NCI-H2171 (cell line): ENCODE measurements around the gene STAG1.

Source experiments
- DNase-seq: peaks from one replicate; lab custom pipeline; 2025; lab: John Stamatoyannopoulos, UW

STAG1 gene

GRCh38 chr3:136329593-136329992, 422.6 kb downstream of the STAG1 start:
- DNase-seq = no peak

- no peak for DNase-seq
Observed at GRCh38 chr3:136327671-136328070, 424.5 kb downstream of the STAG1 start.

- DNase-seq = no peak
Observed at GRCh38 chr3:136326316-136326715, 425.9 kb downstream of the STAG1 start.

GRCh38 chr3:136311968-136312367, 440.2 kb downstream of the STAG1 start:
- DNase-seq = no peak

GRCh38 chr3:136311261-136311660, 440.9 kb downstream of the STAG1 start:
- no peak for DNase-seq

- peak; percentile 1 for DNase-seq
Observed at GRCh38 chr3:136305879-136306278, 446.3 kb downstream of the STAG1 start.

- no peak for DNase-seq
Observed at GRCh38 chr3:136300444-136300843, 451.7 kb downstream of the STAG1 start.

- DNase-seq = no peak
Observed at GRCh38 chr3:136297826-136298225, 454.4 kb downstream of the STAG1 start.

GRCh38 chr3:136296960-136297359, 455.2 kb downstream of the STAG1 start:
- DNase-seq = no peak

GRCh38 chr3:136294176-136294575, 458.0 kb downstream of the STAG1 start:
- no peak for DNase-seq

GRCh38 chr3:136293279-136293678, 458.9 kb downstream of the STAG1 start:
- DNase-seq = no peak

- DNase-seq = no peak
Observed at GRCh38 chr3:136292500-136292899, 459.7 kb downstream of the STAG1 start.

- DNase-seq = no peak
Observed at GRCh38 chr3:136291302-136291701, 460.9 kb downstream of the STAG1 start.
